Epithelial cell of alveolus of lung (primary cell): ENCODE data around the gene DGKB. TPM values are rescaled to one million over a fixed set of nuclear protein-coding genes. Genes with fewer than 3 reads are reported as not detected.

Source experiments
- total RNA-seq: library from RNA; depleted of rRNA; stranded (reverse); fragments of >200 nt; gene quantifications from 2 replicates; pipeline ENCODE4 v1.2.1, GENCODE V29; 2015

The DGKB gene
- total RNA-seq = 0.13 TPM in 1 of 2 replicates, not detected in the other

DNA sequence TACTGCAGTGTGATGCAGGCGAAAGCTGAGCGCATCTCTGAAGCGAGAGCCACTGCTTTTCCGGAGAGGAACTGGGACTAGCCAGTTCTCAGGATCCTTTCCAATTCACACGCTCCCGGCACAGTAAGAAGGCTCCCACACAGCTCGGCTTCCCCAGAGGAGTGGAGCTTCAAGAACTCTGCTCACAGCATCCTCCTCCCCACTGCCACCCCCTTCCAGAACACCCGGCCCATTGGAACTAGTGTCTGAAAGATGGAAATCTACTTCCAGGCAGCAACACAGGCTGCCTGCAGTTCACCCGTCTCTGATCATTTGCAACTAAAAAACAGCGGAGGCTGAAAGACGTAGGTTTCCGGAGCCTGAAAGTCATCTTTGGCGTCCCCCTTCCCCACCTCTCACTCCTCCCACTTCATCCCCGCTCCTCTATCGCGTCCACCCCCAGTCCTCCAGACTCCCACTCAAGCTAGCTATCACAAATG lies at the start of gene DGKB:
Gene DGKB, minus strand, starts transcription at position 163 of the 479 bp plus-strand sequence.

